ENCODE data around the gene REXO2. TPM values are rescaled to one million over a fixed set of nuclear protein-coding genes. Genes with fewer than 3 reads are reported as not detected.

Gene REXO2
- total RNA-seq, 4 donors from 2014 or later, result 29.3 to 177 (median 91.2) TPM

- ATAC-seq (no peak), DNase-seq (no peak)
- in situ Hi-C loops (cut with MboI; ENCODE audit: low sequenced_read_pairs in 4 of 4), result loop anchor here in 1 of 4 donors (5.0 to 10.0 kb wide), 2 partner anchors 36 to 94 kb away; partner anchors contain the start of genes C11orf71 and RBM7
- TF ChIP-seq POLR2A (IDR thresholded peaks at IDR 0.05) (no peak), CTCF (IDR thresholded peaks at IDR 0.05 in 4 of 5, conservative IDR thresholded peaks at IDR 0.05 in 1 of 5) (no peak)
- Histone ChIP-seq H3K9me3 (no peaks in the 10 kb centered on the region), H3K4me1 (peaks cover 8 to 24% of the 10 kb centered on the region in 2 donors), H3K36me3 (no peaks in the 10 kb centered on the region), H3K4me3 (peak overlapping the region in 1 of 4 donors; percentile 95), H3K27ac (no peak overlapping the region), H3K27me3 (no peaks in the 10 kb centered on the region)
- intact Hi-C loops (cut with DNase I; ENCODE audit: low total_unique reads), result loop anchor here (2.0 to 5.0 kb wide), 3 partner anchors 90 to 156 kb away; no protein-coding TSS in a partner anchor
These were observed 964 bp upstream of the REXO2 start for GRCh38 chr11:114438303-114438702.

GRCh38 chr11:114440121-114440860, 1.0 kb downstream of the REXO2 start:
- no peak for DNase-seq
- ATAC-seq, result peak in 1 of 2 donors; percentile 50
- H3K36me3 ChIP-seq, result peaks cover 0 to 9% of the 10 kb centered on the region in 2 donors
- intact Hi-C loops (cut with DNase I; ENCODE audit: low total_unique reads) (no loop called here), in situ Hi-C loops (cut with MboI; ENCODE audit: low sequenced_read_pairs in 4 of 4) (no loop called here)
- no peaks in the 10 kb centered on the region for H3K27me3 ChIP-seq
- peak overlapping the region; percentile 93 to 95 (median 94) for H3K4me3 ChIP-seq
- peak overlapping the region; percentile 89 to 95 (median 90) for H3K27ac ChIP-seq
- peaks cover 8 to 24% of the 10 kb centered on the region in 2 donors for H3K4me1 ChIP-seq
- H3K9me3 ChIP-seq, result no peaks in the 10 kb centered on the region
- TF ChIP-seq CTCF (IDR thresholded peaks at IDR 0.05 in 4 of 5, conservative IDR thresholded peaks at IDR 0.05 in 1 of 5), result no peak

- peaks cover 0 to 14% of the 10 kb centered on the region in 2 donors for H3K36me3 ChIP-seq
- peak overlapping the region in 3 of 4 donors; percentile 93 to 95 (median 93) for H3K4me3 ChIP-seq
- ATAC-seq (no peak), DNase-seq (no peak)
- intact Hi-C loops (cut with DNase I; ENCODE audit: low total_unique reads) (no loop called here), in situ Hi-C loops (cut with MboI; ENCODE audit: low sequenced_read_pairs in 4 of 4) (no loop called here)
- H3K4me1 ChIP-seq, result peaks cover 8 to 24% of the 10 kb centered on the region in 2 donors
- H3K9me3 ChIP-seq, result no peaks in the 10 kb centered on the region
- peak overlapping the region; percentile 38 to 95 (median 90) for H3K27ac ChIP-seq
- H3K27me3 ChIP-seq, result no peaks in the 10 kb centered on the region
- TF ChIP-seq POLR2A (IDR thresholded peaks at IDR 0.05) (no peak), CTCF (IDR thresholded peaks at IDR 0.05 in 4 of 5, conservative IDR thresholded peaks at IDR 0.05 in 1 of 5) (no peak)
These were observed 1.9 kb downstream of the REXO2 start for GRCh38 chr11:114440971-114441763.

GRCh38 chr11:114441921-114442320, 2.7 kb downstream of the REXO2 start:
- TF ChIP-seq CTCF (IDR thresholded peaks at IDR 0.05 in 4 of 5, conservative IDR thresholded peaks at IDR 0.05 in 1 of 5), result no peak
- no peak for TF ChIP-seq POLR2A (IDR thresholded peaks at IDR 0.05)
- Histone ChIP-seq H3K9me3 (no peaks in the 10 kb centered on the region), H3K27me3 (no peaks in the 10 kb centered on the region), H3K4me1 (peaks cover 8 to 24% of the 10 kb centered on the region in 2 donors), H3K27ac (no peak overlapping the region), H3K4me3 (no peak overlapping the region), H3K36me3 (peaks cover 0 to 19% of the 10 kb centered on the region in 2 donors)
- intact Hi-C loops (cut with DNase I; ENCODE audit: low total_unique reads), result no loop called here
- ATAC-seq (no peak), DNase-seq (no peak)
- in situ Hi-C loops (cut with MboI; ENCODE audit: low sequenced_read_pairs in 4 of 4), result no loop called here

All from gastrocnemius medialis (tissue), 4 donors.